Left kidney (tissue), 2 donors: ENCODE results near the gene DUSP2. TPM values are rescaled to one million over a fixed set of nuclear protein-coding genes. Genes with fewer than 3 reads are reported as not detected.

Experiments
- DNase-seq: peaks from one replicate; pipeline ENCODE4 v3.0.0-alpha.2; 2013
- polyA plus RNA-seq: library from polyadenylated mRNA; unstranded; fragments of 120-200 nt; gene quantifications from one replicate; pipeline ENCODE4 v1.2.1, GENCODE V29; 2013; ENCODE audit not compliant: insufficient read length

The DUSP2 gene
- polyA plus RNA-seq, 1 donor = 2.4 TPM

- DNase-seq = no peak
Observed at GRCh38 chr2:96115631-96116423, 29.4 kb downstream of the DUSP2 start.

GRCh38 chr2:96114903-96115581 lies 30.2 kb downstream of the DUSP2 start:
- DNase-seq = no peak

- no peak for DNase-seq
Observed at GRCh38 chr2:96114546-96114902, 30.7 kb downstream of the DUSP2 start.

- DNase-seq = no peak
Observed at GRCh38 chr2:96113951-96114350, 31.3 kb downstream of the DUSP2 start.

GRCh38 chr2:96113367-96113677 lies 31.9 kb downstream of the DUSP2 start:
- DNase-seq = no peak

- no peak for DNase-seq
Observed at GRCh38 chr2:96112501-96113366, 32.5 kb downstream of the DUSP2 start.

GRCh38 chr2:96111823-96112500 lies 33.3 kb downstream of the DUSP2 start:
- DNase-seq = no peak

- DNase-seq = no peak
Observed at GRCh38 chr2:96111257-96111640, 34.0 kb downstream of the DUSP2 start.

GRCh38 chr2:96110621-96111256 lies 34.5 kb downstream of the DUSP2 start:
- no peak for DNase-seq

- DNase-seq = no peak
Observed at GRCh38 chr2:96109931-96110511, 35.2 kb downstream of the DUSP2 start.

GRCh38 chr2:96109361-96109680 lies 35.9 kb downstream of the DUSP2 start:
- DNase-seq = no peak

GRCh38 chr2:96108541-96109360 lies 36.5 kb downstream of the DUSP2 start:
- DNase-seq = no peak

- DNase-seq = no peak
Observed at GRCh38 chr2:96108151-96108540, 37.1 kb downstream of the DUSP2 start.

GRCh38 chr2:96107708-96108065 lies 37.6 kb downstream of the DUSP2 start:
- DNase-seq = no peak

GRCh38 chr2:96106991-96107707 lies 38.1 kb downstream of the DUSP2 start:
- DNase-seq = no peak

- DNase-seq = no peak
Observed at GRCh38 chr2:96105994-96106715, 39.1 kb downstream of the DUSP2 start.

GRCh38 chr2:96105152-96105915 lies 39.9 kb downstream of the DUSP2 start:
- no peak for DNase-seq

GRCh38 chr2:96104487-96104861 lies 40.8 kb downstream of the DUSP2 start:
- DNase-seq = no peak
